D721Med (cell line): ENCODE measurements around the gene NEDD9.

ENCODE experiments used
- DNase-seq: peaks from one replicate; pipeline ENCODE4 v3.0.0; 2011; ENCODE audit warnings: low spot score; ENCODE audit not compliant: insufficient read length
- FAIRE-seq: peaks from 2 replicates; lab custom pipeline; 2011; peaks lifted over from hg19 to GRCh38; lab: Jason Lieb, UNC
- CTCF ChIP-seq: IDR thresholded peaks from 2 replicates; pipeline ENCODE4 v1.5.1; 2012; ENCODE audit warnings: mild to moderate bottlenecking, control low read depth; ENCODE audit not compliant: insufficient read depth; ENCODE audit errors: missing control alignments

NEDD9 gene

GRCh38 chr6:11141295-11141694, 91.2 kb downstream of the NEDD9 start:
- FAIRE-seq (no peak), DNase-seq (no peak)
- TF ChIP-seq CTCF, result no peak

GRCh38 chr6:11140056-11140455, 92.4 kb downstream of the NEDD9 start:
- TF ChIP-seq CTCF, result no peak
- FAIRE-seq, result no peak
- no peak for DNase-seq

GRCh38 chr6:11139051-11139960, 93.2 kb downstream of the NEDD9 start:
- no peak for TF ChIP-seq CTCF
- DNase-seq (no peak), FAIRE-seq (no peak)

- no peak for TF ChIP-seq CTCF
- DNase-seq (no peak), FAIRE-seq (no peak)
Measured at GRCh38 chr6:11136809-11137208, 95.7 kb downstream of the NEDD9 start.
